DOHH2 (cell line): Measurements from ENCODE around the gene RASGRF1.

ENCODE experiments used
- H3F3A ChIP-seq: fragments of 200-600 bp; sonication (generic), shearing (Covaris generic); 2 replicates; pipeline ENCODE4 v1.6.0; 2016; ENCODE audit warnings: antibody characterized with exemption, mild to moderate bottlenecking; ENCODE audit not compliant: control insufficient read depth, insufficient read depth
- H3K27ac ChIP-seq: fragments of 200-600 bp; sonication (generic); 2 replicates; pipeline ENCODE4 v1.5.1; 2014; ENCODE audit warnings: low read depth, mild to moderate bottlenecking, low read length, moderate library complexity
- H3K27me3 ChIP-seq: fragments of 200-600 bp; sonication (generic); 2 replicates; pipeline ENCODE4 v1.6.1; 2014; ENCODE audit warnings: mild to moderate bottlenecking, low read length, mixed read lengths; ENCODE audit not compliant: control insufficient read depth
- H3K36me3 ChIP-seq: fragments of 200-600 bp; sonication (generic); 2 replicates; pipeline ENCODE4 v1.6.1; 2014; ENCODE audit warnings: mild to moderate bottlenecking, low read length, moderate library complexity, mixed read lengths; ENCODE audit not compliant: control insufficient read depth
- H3K4me1 ChIP-seq: fragments of 200-600 bp; sonication (generic); 2 replicates; pipeline ENCODE4 v1.6.1; 2014; ENCODE audit warnings: mild to moderate bottlenecking, low read length, mixed read lengths; ENCODE audit not compliant: control insufficient read depth
- H3K4me2 ChIP-seq: fragments of 200-600 bp; sonication (generic); 2 replicates; pipeline ENCODE4 v1.6.0; 2014; ENCODE audit warnings: mild to moderate bottlenecking, low read length, moderate library complexity
- H3K4me3 ChIP-seq: fragments of 200-600 bp; sonication (generic); 2 replicates; pipeline ENCODE4 v1.5.1; 2014; ENCODE audit warnings: mild to moderate bottlenecking, low read length, mixed read lengths
- H3K79me2 ChIP-seq: fragments of 200-600 bp; sonication (generic); 2 replicates; pipeline ENCODE4 v1.6.1; 2014; ENCODE audit warnings: mild to moderate bottlenecking, low read length, mixed read lengths; ENCODE audit not compliant: control insufficient read depth
- H3K9me2 ChIP-seq: fragments of 200-600 bp; sonication (generic); replicated peaks from 2 replicates; pipeline ENCODE4 v1.6.1; 2014; ENCODE audit warnings: mild to moderate bottlenecking, low read length, mixed read lengths; ENCODE audit not compliant: control insufficient read depth
- H3K9me3 ChIP-seq: fragments of 200-600 bp; sonication (generic); 2 replicates; pipeline ENCODE4 v1.6.1; 2014; ENCODE audit warnings: antibody characterized with exemption, low read length, mixed read lengths; ENCODE audit not compliant: control insufficient read depth, insufficient read depth
- H4K20me1 ChIP-seq: fragments of 200-600 bp; sonication (generic); 2 replicates; pipeline ENCODE4 v1.6.0; 2014; ENCODE audit warnings: low read depth, mild to moderate bottlenecking, antibody characterized with exemption, low read length, moderate library complexity; ENCODE audit not compliant: control insufficient read depth, insufficient read depth
- EZH2phosphoT487 ChIP-seq: fragments of 200-600 bp; sonication (generic); IDR thresholded peaks from 2 replicates; pipeline ENCODE4 v1.6.1; 2017; ENCODE audit warnings: borderline replicate concordance, mild to moderate bottlenecking, antibody characterized with exemption, low read length, moderate library complexity, mixed read lengths
- TF ChIP-seq, protein P1 (sequence below): fragments of 200-600 bp; sonication (generic); IDR thresholded peaks from one replicate; pipeline ENCODE4 v1.5.1; 2014; ENCODE audit warnings: antibody characterized with exemption, mild to moderate bottlenecking, low read depth, low read length; ENCODE audit not compliant: poor library complexity, severe bottlenecking

The RASGRF1 gene

DNA sequence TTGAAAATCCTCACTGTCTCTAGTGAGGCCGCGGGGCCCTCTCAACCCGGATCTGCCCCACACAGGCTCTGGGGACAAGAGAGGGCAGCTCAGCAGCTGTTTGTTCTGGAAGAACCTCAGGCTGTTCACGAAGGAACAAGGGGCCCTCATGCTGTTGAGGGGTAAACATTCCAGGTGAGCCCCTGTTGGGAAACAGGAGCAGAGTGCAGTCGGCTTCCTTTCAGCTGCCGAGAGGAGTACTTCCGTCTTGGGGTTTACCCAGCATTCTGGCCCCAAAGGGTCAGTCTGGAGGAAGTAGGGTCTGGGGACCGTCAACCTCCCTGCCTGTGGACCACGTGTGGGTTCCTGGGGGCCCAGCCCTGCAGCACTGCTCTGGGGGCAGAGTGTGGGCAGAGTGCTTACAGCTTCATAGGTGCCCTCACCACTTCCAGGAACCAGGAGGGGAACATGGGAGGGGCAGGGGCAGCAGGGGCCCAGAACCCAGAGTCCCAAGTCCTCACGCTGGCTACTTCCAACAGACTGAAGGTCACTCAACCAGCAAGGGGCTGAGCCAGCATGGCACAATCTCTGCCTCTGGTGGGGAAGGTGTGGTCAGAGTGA, 96.5 kb downstream of the RASGRF1 start:
- H3K27ac ChIP-seq: no peak overlapping the region
- peaks cover 5% of the 10 kb centered on the region for H3K27me3 ChIP-seq
- no peaks in the 10 kb centered on the region for H3K9me3 ChIP-seq
- H3K79me2 ChIP-seq: no peaks in the 10 kb centered on the region
- no peaks in the 10 kb centered on the region for H3K36me3 ChIP-seq
- H3K9me2 ChIP-seq: no peaks in the 10 kb centered on the region
- no peaks in the 10 kb centered on the region for H4K20me1 ChIP-seq
- no peaks in the 10 kb centered on the region for H3K4me1 ChIP-seq
- H3K4me3 ChIP-seq: no peak overlapping the region
- H3F3A ChIP-seq: no peaks in the 10 kb centered on the region
- TF ChIP-seq, protein P1, sequence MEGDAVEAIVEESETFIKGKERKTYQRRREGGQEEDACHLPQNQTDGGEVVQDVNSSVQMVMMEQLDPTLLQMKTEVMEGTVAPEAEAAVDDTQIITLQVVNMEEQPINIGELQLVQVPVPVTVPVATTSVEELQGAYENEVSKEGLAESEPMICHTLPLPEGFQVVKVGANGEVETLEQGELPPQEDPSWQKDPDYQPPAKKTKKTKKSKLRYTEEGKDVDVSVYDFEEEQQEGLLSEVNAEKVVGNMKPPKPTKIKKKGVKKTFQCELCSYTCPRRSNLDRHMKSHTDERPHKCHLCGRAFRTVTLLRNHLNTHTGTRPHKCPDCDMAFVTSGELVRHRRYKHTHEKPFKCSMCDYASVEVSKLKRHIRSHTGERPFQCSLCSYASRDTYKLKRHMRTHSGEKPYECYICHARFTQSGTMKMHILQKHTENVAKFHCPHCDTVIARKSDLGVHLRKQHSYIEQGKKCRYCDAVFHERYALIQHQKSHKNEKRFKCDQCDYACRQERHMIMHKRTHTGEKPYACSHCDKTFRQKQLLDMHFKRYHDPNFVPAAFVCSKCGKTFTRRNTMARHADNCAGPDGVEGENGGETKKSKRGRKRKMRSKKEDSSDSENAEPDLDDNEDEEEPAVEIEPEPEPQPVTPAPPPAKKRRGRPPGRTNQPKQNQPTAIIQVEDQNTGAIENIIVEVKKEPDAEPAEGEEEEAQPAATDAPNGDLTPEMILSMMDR: no peak
- TF ChIP-seq EZH2phosphoT487: no peak
- no peak overlapping the region for H3K4me2 ChIP-seq

DNA sequence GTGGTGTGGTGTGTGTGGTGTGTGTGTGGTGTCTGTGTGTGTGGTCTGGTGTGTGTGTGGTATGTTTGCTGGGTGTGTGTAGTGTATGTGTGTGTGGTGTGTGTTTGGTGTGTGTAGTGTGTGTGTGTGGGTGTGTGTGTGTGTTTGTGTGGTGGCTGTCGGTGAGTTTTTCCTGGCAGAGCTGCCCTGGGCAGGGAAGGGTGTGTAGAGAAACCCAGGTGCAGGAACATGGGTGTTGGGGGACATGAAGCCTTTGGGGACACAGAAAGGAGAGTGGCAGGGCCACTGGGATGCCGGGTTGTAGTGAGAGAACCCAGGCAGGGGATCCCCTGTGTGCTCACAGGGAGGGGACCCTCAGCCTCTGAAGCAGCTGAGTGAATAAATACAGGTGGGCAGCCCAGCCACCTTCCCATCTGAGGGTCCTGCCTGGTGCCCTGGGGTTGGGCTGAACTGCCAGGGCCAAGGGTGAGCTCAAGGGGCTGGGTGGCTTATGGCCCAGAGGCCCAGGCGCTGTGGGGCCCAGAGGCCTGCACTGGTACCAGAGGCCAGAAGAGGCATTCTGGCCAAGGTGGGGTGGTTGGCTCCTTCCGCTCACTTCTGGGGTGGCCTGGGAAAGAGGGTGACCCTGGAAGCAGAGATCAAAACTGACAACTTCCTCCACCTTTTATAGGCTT, 97.2 kb downstream of the RASGRF1 start:
- Histone ChIP-seq H3K79me2 (no peaks in the 10 kb centered on the region), H3K4me3 (no peak overlapping the region), H3K27me3 (peaks cover 10% of the 10 kb centered on the region), H3K4me2 (no peak overlapping the region), H3K27ac (no peak overlapping the region), H4K20me1 (no peaks in the 10 kb centered on the region), H3K4me1 (no peaks in the 10 kb centered on the region), H3K9me3 (no peaks in the 10 kb centered on the region), H3F3A (no peaks in the 10 kb centered on the region), H3K9me2 (no peaks in the 10 kb centered on the region), H3K36me3 (no peaks in the 10 kb centered on the region)
- TF ChIP-seq EZH2phosphoT487: no peak
- TF ChIP-seq, protein P1: no peak

DNA sequence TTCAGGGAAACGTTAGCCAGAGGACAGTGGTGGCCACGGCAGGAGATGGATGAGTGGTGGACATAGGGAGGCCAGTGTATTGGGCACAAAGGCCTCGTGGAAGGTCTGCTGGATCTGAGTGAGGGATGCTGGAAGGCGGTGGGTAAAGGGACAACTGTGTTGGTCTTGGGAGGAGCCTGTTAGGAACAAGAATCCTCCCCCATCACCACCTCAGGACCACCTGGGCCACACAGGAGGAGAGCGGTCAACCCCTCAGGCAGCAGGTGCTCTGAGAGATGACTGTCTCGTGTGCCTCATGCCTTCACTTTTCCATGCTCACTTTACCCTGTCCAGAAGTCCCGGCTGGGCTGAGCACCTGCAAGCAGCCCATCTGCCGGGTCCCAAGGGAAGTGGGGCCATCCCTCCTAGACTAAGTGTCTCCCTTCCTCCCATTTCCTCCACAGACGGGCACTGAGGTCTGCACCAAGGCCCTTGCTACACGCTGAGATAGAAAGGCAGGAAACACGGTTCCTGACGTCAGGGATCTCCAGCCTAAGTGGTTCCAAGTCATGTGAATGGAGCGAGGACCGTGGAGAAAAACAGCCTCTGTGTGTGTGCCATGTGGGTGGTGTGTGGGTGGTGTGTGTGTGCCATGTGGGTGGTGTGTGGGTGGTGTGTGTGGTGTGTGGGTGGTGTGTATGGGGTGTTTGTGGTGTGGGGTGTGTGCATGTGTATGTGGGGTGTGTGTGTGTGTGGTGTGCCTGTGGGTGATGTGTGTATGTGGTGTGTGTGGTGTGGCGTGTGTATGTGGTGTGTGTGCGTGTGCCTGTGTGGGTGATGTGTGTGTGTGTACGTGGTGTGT, 97.9 kb downstream of the RASGRF1 start:
- H4K20me1 ChIP-seq: no peaks in the 10 kb centered on the region
- no peaks in the 10 kb centered on the region for H3K9me2 ChIP-seq
- H3K4me1 ChIP-seq: no peaks in the 10 kb centered on the region
- H3K9me3 ChIP-seq: no peaks in the 10 kb centered on the region
- H3K27ac ChIP-seq: no peak overlapping the region
- no peaks in the 10 kb centered on the region for H3F3A ChIP-seq
- H3K27me3 ChIP-seq: peaks cover 18% of the 10 kb centered on the region
- TF ChIP-seq, protein P1: no peak
- no peak for TF ChIP-seq EZH2phosphoT487
- H3K4me2 ChIP-seq: no peak overlapping the region
- H3K4me3 ChIP-seq: no peak overlapping the region
- no peaks in the 10 kb centered on the region for H3K79me2 ChIP-seq
- no peaks in the 10 kb centered on the region for H3K36me3 ChIP-seq
